B cell (primary cell): ENCODE data around the gene GJB2. TPM values are rescaled to one million over a fixed set of nuclear protein-coding genes. Genes with fewer than 3 reads are reported as not detected.

Experiments
- ATAC-seq: fragments of 200-7000 bp; cut with Tn5 transposase; one replicate; pipeline ENCODE4 v1.10.0; 2021; ENCODE audit warnings: low read depth, mild to moderate bottlenecking, moderate number of reproducible peaks, moderate library complexity
- CTCF ChIA-PET: fragments of 350-600 bp; sonication (Branson Sonifier 250); formaldehyde crosslinking; loops from one replicate; lab custom pipeline; 2021; ENCODE audit warnings: antibody characterized with exemption, inconsistent platforms; lab: Charles Lee
- POLR2A ChIA-PET: fragments of 350-600 bp; sonication (Branson Sonifier 250); formaldehyde crosslinking; loops from one replicate; lab custom pipeline; 2021; ENCODE audit warnings: antibody characterized with exemption; lab: Charles Lee
- DNase-seq: peaks from one replicate; pipeline ENCODE4 v3.0.0; 2013
- H2AFZ ChIP-seq: 2 replicates; pipeline ENCODE4 v1.6.1; 2012; ENCODE audit warnings: mild to moderate bottlenecking, low read depth, low read length; ENCODE audit not compliant: insufficient read depth, poor library complexity, severe bottlenecking
- H3K27ac ChIP-seq, 2 donors: 1 replicate in 1 of 2; 2 replicates in 1 of 2; pipeline ENCODE4 v1.5.1; 2012 to 2013; ENCODE audit warnings: low read length in 2 of 2, mild to moderate bottlenecking in 2 of 2, moderate library complexity in 1 of 2
- H3K27me3 ChIP-seq, 4 experiments: fragments of 200-600 bp in 1 of 4; sonication (generic) in 1 of 4; replicated peaks in 1 of 4; 1 replicate in 2 of 4; 2 replicates in 2 of 4; pipeline versions ENCODE4 v1.6.1 to v1.7.0; 2013 to 2016; ENCODE audit warnings: low read length in 3 of 4, mild to moderate bottlenecking in 2 of 4, mixed read lengths in 1 of 4, moderate library complexity in 1 of 4; ENCODE audit not compliant: insufficient read depth in 4 of 4, control insufficient read depth in 3 of 4; ENCODE audit errors: control extremely low read depth in 1 of 4
- H3K36me3 ChIP-seq, 2 experiments: replicated peaks in 1 of 2; 1 replicate in 1 of 2; 2 replicates in 1 of 2; pipeline versions ENCODE4 v1.6.1 to v1.7.1; 2013; ENCODE audit warnings: low read length in 1 of 2; ENCODE audit not compliant: insufficient read depth in 2 of 2, control insufficient read depth in 1 of 2; ENCODE audit errors: control extremely low read depth in 1 of 2, extremely low read depth in 1 of 2
- H3K4me1 ChIP-seq, 2 donors: fragments of 200-600 bp in 1 of 2; sonication (generic) in 1 of 2; 1 replicate in 1 of 2; 2 replicates in 1 of 2; pipeline versions ENCODE4 v1.5.1 to v1.6.1; 2013 to 2017; ENCODE audit warnings: low read length in 2 of 2; ENCODE audit not compliant: control insufficient read depth in 2 of 2, insufficient read depth in 2 of 2
- H3K4me2 ChIP-seq: replicated peaks from 2 replicates; pipeline ENCODE3; 2012; ENCODE audit warnings: mild to moderate bottlenecking, low read depth, low read length; ENCODE audit not compliant: poor library complexity, severe bottlenecking
- H3K4me3 ChIP-seq, 5 experiments: fragments of 200-600 bp in 1 of 5; sonication (generic) in 1 of 5; 1 replicate in 3 of 5; 2 replicates in 2 of 5; pipeline versions ENCODE4 v1.5.1 to v1.7.0; 2011 to 2016; ENCODE audit warnings: low read length in 4 of 5, mild to moderate bottlenecking in 4 of 5, low read depth in 2 of 5, control low read depth in 1 of 5, moderate library complexity in 1 of 5; ENCODE audit not compliant: insufficient read depth in 1 of 5; ENCODE audit errors: control extremely low read depth in 1 of 5, extremely low read depth in 1 of 5
- H3K79me2 ChIP-seq: fragments of 200-600 bp; sonication (generic); one replicate; pipeline ENCODE4 v1.6.0; 2016; ENCODE audit warnings: low read length; ENCODE audit not compliant: control insufficient read depth, insufficient read depth
- H3K9ac ChIP-seq: fragments of 200-600 bp; sonication (generic); 2 replicates; pipeline ENCODE4 v1.6.1; 2017; ENCODE audit warnings: mild to moderate bottlenecking, low read length, moderate library complexity
- H3K9me3 ChIP-seq, 3 donors: one replicate each; pipeline versions ENCODE4 v1.6.1 to v1.7.1; 2013; ENCODE audit warnings: low read length in 2 of 3; ENCODE audit not compliant: control insufficient read depth in 2 of 3, insufficient read depth in 1 of 3; ENCODE audit errors: control extremely low read depth in 1 of 3
- H4K20me1 ChIP-seq: 2 replicates; pipeline ENCODE4 v1.6.0; 2012; ENCODE audit warnings: mild to moderate bottlenecking, low read length; ENCODE audit not compliant: insufficient read depth, control insufficient read depth, poor library complexity, severe bottlenecking
- H3K27ac Mint-ChIP-seq: one replicate; pipeline ENCODE4 v1.8.0; 2021; ENCODE audit warnings: mixed read lengths
- H3K27me3 Mint-ChIP-seq: one replicate; pipeline ENCODE4 v1.8.0; 2021; ENCODE audit warnings: mixed read lengths
- H3K4me1 Mint-ChIP-seq: one replicate; pipeline ENCODE4 v1.8.0; 2021; ENCODE audit warnings: mixed read lengths
- H3K4me3 Mint-ChIP-seq: one replicate; pipeline ENCODE4 v1.8.0; 2021; ENCODE audit warnings: mixed read lengths
- H3K9me3 Mint-ChIP-seq: one replicate; pipeline ENCODE4 v1.8.0; 2022; ENCODE audit warnings: mixed read lengths; ENCODE audit not compliant: insufficient read depth
- EZH2 ChIP-seq: IDR thresholded peaks from 2 replicates; pipeline ENCODE4 v1.6.1; 2012; ENCODE audit warnings: borderline replicate concordance, low read depth, mild to moderate bottlenecking, moderate library complexity, low read length; ENCODE audit not compliant: insufficient read depth, poor library complexity, severe bottlenecking
- WGBS: methylation state at CpG from one replicate; pipeline ENCODE4 v1.1.5; 2013; ENCODE audit warnings: missing lambda C conversion rate; ENCODE audit not compliant: insufficient coverage; 5-methylcytosine and 5-hydroxymethylcytosine counted together
- intact Hi-C: fragments of 100-400 bp; cut with micrococcal nuclease; formaldehyde crosslinking; loops from one replicate; pipeline ENCODE4 v1.10.0; 2022
- polyA plus RNA-seq: library from polyadenylated mRNA; depleted of rRNA; stranded (reverse); fragments of >200 nt; gene quantifications from 2 replicates; pipeline ENCODE4 v1.2.3, GENCODE V29; 2012
- total RNA-seq, 2 donors: library from RNA; stranded (reverse); fragments of 120-200 nt in 1 of 2; gene quantifications; 1 replicate in 1 of 2; 2 replicates in 1 of 2; pipeline versions ENCODE4 v1.2.3 to v1.2.4, GENCODE V29; 2013 to 2022
- TF ChIP-seq, protein P1 (sequence below): fragments of 200-600 bp; IDR thresholded peaks from one replicate; pipeline ENCODE4 v1.8.0; 2022; ENCODE audit warnings: antibody characterized with exemption, mild to moderate bottlenecking

Gene GJB2
- total and polyA plus RNA-seq, 2 donors (not counting 1 experiment from before 2014, with no cell fraction given): not detected

DNA sequence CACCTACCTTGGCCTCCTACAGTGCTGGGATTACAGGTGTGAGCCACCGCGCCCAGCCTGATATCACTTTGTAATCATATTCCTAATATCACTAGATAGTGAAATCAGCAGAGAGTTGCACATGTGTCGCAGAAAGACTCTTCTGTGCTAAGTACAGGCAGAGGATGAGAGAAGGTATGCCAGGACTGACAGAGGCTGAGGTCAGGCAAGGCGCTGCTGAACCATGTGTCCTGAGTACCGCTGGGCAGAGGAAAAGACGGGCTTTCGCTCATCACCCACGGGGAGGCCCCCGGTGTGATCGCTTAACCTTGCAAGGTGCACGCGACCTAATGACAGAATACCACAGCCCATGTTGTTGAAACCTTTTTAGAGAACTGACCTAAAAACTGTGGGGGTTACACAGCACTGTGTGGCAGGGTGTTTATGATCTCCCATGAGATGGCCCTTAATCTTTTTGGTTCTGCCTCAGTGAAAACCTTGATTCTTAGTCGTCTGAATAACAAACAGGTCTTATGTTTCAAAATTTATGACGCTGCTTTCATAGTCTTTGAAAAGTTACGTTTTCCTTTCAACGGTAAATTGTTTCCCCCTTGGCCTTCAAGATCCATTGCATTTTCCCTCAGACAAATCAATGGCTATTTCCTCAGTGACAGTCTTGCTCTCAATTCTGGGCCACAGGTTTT is 44.1 kb downstream of the GJB2 start:
- no peak overlapping the region for H3K4me3 Mint-ChIP-seq
- intact Hi-C loops: no loop called here
- WGBS: 81% methylated on average over 14 of the region's 16 CpGs
- no peak overlapping the region for H2AFZ ChIP-seq
- ATAC-seq (no peak), DNase-seq (no peak)
- peaks cover 50% of the 10 kb centered on the region for H3K27me3 Mint-ChIP-seq
- H3K4me2 ChIP-seq: no peak overlapping the region
- H3K4me1 Mint-ChIP-seq: no peaks in the 10 kb centered on the region
- H3K79me2 ChIP-seq: peaks cover 3% of the 10 kb centered on the region
- H3K27me3 ChIP-seq: peaks cover 0 to 5% (median 2%) of the 10 kb centered on the region in 4 experiments
- no peak overlapping the region for H3K27ac ChIP-seq
- H3K4me3 ChIP-seq: no peak overlapping the region
- POLR2A ChIA-PET: no interaction called here
- no peaks in the 10 kb centered on the region for H3K4me1 ChIP-seq
- H3K9me3 Mint-ChIP-seq: no peaks in the 10 kb centered on the region
- H3K27ac Mint-ChIP-seq: no peak overlapping the region
- no peaks in the 10 kb centered on the region for H3K9me3 ChIP-seq
- peaks cover 6% of the 10 kb centered on the region for H4K20me1 ChIP-seq
- CTCF ChIA-PET: no interaction called here
- no peak overlapping the region for H3K9ac ChIP-seq
- TF ChIP-seq EZH2: no peak
- TF ChIP-seq, protein P1, sequence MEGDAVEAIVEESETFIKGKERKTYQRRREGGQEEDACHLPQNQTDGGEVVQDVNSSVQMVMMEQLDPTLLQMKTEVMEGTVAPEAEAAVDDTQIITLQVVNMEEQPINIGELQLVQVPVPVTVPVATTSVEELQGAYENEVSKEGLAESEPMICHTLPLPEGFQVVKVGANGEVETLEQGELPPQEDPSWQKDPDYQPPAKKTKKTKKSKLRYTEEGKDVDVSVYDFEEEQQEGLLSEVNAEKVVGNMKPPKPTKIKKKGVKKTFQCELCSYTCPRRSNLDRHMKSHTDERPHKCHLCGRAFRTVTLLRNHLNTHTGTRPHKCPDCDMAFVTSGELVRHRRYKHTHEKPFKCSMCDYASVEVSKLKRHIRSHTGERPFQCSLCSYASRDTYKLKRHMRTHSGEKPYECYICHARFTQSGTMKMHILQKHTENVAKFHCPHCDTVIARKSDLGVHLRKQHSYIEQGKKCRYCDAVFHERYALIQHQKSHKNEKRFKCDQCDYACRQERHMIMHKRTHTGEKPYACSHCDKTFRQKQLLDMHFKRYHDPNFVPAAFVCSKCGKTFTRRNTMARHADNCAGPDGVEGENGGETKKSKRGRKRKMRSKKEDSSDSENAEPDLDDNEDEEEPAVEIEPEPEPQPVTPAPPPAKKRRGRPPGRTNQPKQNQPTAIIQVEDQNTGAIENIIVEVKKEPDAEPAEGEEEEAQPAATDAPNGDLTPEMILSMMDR: no peak
- no peaks in the 10 kb centered on the region for H3K36me3 ChIP-seq

DNA sequence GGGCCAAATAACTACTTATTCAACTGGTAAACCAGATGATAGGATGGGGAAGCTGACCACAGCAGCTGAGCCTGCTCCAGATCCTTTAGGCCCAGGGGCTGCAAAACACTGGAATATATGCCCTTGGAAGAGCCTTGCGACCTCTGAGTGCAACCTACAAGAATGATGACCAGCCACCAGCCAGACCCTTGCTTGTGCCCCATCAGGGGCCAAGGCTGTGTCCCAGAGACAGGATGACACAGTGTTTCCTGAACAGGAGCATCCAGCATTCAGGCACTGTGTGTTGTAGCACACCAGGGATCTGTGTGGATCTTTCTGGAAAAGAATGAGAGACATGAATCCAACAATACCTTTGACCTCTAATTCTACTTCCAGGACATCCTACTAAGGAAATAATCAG is 46.4 kb downstream of the GJB2 start:
- Mint-ChIP-seq H3K4me3 (no peak overlapping the region), H3K27ac (no peak overlapping the region), H3K27me3 (peaks cover 52% of the 10 kb centered on the region), H3K4me1 (no peaks in the 10 kb centered on the region), H3K9me3 (no peaks in the 10 kb centered on the region)
- H3K9ac ChIP-seq: no peak overlapping the region
- peaks cover 5% of the 10 kb centered on the region for H4K20me1 ChIP-seq
- TF ChIP-seq, protein P1: no peak
- no peak for TF ChIP-seq EZH2
- no peak overlapping the region for H3K4me2 ChIP-seq
- peaks cover 0 to 10% (median 0%) of the 10 kb centered on the region in 3 donors for H3K9me3 ChIP-seq
- no peak overlapping the region for H3K27ac ChIP-seq
- H3K36me3 ChIP-seq: no peaks in the 10 kb centered on the region
- H3K4me3 ChIP-seq: no peak overlapping the region
- WGBS: 85% methylated on average over 1 of the region's 1 CpG
- ChIA-PET CTCF (no interaction called here), POLR2A (no interaction called here)
- H3K4me1 ChIP-seq: peaks cover 2 to 6% of the 10 kb centered on the region in 2 donors
- no peaks in the 10 kb centered on the region for H3K79me2 ChIP-seq
- intact Hi-C loops: no loop called here
- peaks cover 0 to 21% (median 7%) of the 10 kb centered on the region in 4 experiments for H3K27me3 ChIP-seq
- H2AFZ ChIP-seq: no peak overlapping the region
- DNase-seq: no peak
- ATAC-seq: no peak
